A549 (cell line): Measurements from ENCODE around the gene BCL2L1. TPM values are rescaled to one million over a fixed set of nuclear protein-coding genes. Genes with fewer than 3 reads are reported as not detected.
"Not testable (repeated sequence)": the region's sequence is repeated elsewhere in the genome, so short reads cannot be mapped to it uniquely, and the experiment has no call there.

Experiments used
- ATAC-seq, 2 experiments: fragments of 200-7000 bp in 1 of 2; fragments of >200 bp in 1 of 2; cut with Nextera tagmentation in 1 of 2; cut with Tn5 transposase in 1 of 2; 3 replicates each; pipeline versions ENCODE4 v1.8.0 to v1.9.1; 2018 to 2020; ENCODE audit warnings: mild to moderate bottlenecking in 1 of 2, moderate library complexity in 1 of 2
- CTCF ChIA-PET: fragments of 300-600 bp; sonication (Branson Sonifier 250); formaldehyde crosslinking; extraction: SDS; loops from one replicate; lab custom pipeline; 2021; ENCODE audit warnings: antibody characterized with exemption, inconsistent platforms; lab: Yijun Ruan, JAX
- POLR2A ChIA-PET: fragments of 350-600 bp; formaldehyde crosslinking; extraction: SDS; loops from one replicate; lab custom pipeline; 2021; ENCODE audit warnings: antibody characterized with exemption, inconsistent platforms; lab: Yijun Ruan, JAX
- DNase-seq, 2 experiments: peaks; one replicate each; pipeline versions ENCODE4 v3.0.0 to v3.0.0-alpha.2; 2011 to 2016; ENCODE audit warnings: low read depth in 1 of 2, low spot score in 1 of 2
- FAIRE-seq: peaks from 2 replicates; lab custom pipeline; 2011; peaks lifted over from hg19 to GRCh38; lab: Jason Lieb, UNC
- H3K27ac ChIP-seq, 2 experiments: fragments of >200 bp; sonication (Bioruptor Twin); formaldehyde crosslinking; 3 replicates each; pipeline ENCODE4 v1.5.1; 2016 to 2017
- H3K4me1 ChIP-seq: fragments of >200 bp; sonication (Bioruptor Twin); formaldehyde crosslinking; 3 replicates; pipeline ENCODE4 v1.6.1; 2016
- H3K4me2 ChIP-seq: fragments of >200 bp; sonication (Bioruptor Twin); formaldehyde crosslinking; 3 replicates; pipeline ENCODE4 v1.6.1; 2016
- H3K4me3 ChIP-seq: fragments of >200 bp; sonication (Bioruptor Twin); formaldehyde crosslinking; 3 replicates; pipeline ENCODE4 v1.5.1; 2016
- H3K9me3 ChIP-seq: fragments of >200 bp; sonication (Bioruptor Twin); formaldehyde crosslinking; 3 replicates; pipeline ENCODE4 v1.6.1; 2016
- CBX2 ChIP-seq: fragments of 200-600 bp; sonication (generic); IDR thresholded peaks from 2 replicates; pipeline ENCODE4 v1.6.1; 2016; ENCODE audit warnings: low read depth, mild to moderate bottlenecking, borderline replicate concordance
- CEBPB ChIP-seq, 2 experiments: fragments of >200 bp in 1 of 2; sonication (Bioruptor Twin) in 1 of 2; formaldehyde crosslinking in 1 of 2; IDR thresholded peaks; 2 replicates each; pipeline ENCODE4 v1.6.1; 2012 to 2016
- EHMT2 ChIP-seq: fragments of 200-600 bp; sonication (generic); IDR thresholded peaks from 2 replicates; pipeline ENCODE4 v1.6.1; 2016; ENCODE audit warnings: antibody characterized with exemption, low read depth, mild to moderate bottlenecking, moderate library complexity
- HOXB13 ChIP-seq: fragments of 250-450 bp; sonication (Bioruptor Pico); IDR thresholded peaks from 2 replicates; pipeline ENCODE4 v1.5.0; 2020; ENCODE audit warnings: low read depth, mild to moderate bottlenecking, moderate library complexity
- JUN ChIP-seq, 2 experiments: fragments of >200 bp; sonication (Bioruptor Twin); formaldehyde crosslinking; IDR thresholded peaks; 2 replicates in 1 of 2; 3 replicates in 1 of 2; pipeline ENCODE4 v1.6.1; 2016 to 2017
- REST ChIP-seq: fragments of 200-600 bp; sonication (generic); IDR thresholded peaks from 2 replicates; pipeline ENCODE4 v1.6.1; 2016; ENCODE audit warnings: antibody characterized with exemption, mild to moderate bottlenecking, moderate library complexity
- TFCP2L1 ChIP-seq: fragments of 250-450 bp; sonication (Bioruptor Pico); IDR thresholded peaks from 2 replicates; pipeline ENCODE4 v1.5.0; 2021; ENCODE audit warnings: mild to moderate bottlenecking
- WGBS: methylation state at CpG from one replicate; pipeline ENCODE4 v1.1.6; 2017; ENCODE audit errors: missing lambda C conversion rate; 5-methylcytosine and 5-hydroxymethylcytosine counted together
- polyA plus RNA-seq, 4 experiments: library from polyadenylated mRNA; depleted of rRNA in 3 of 4; stranded (reverse); fragments of >200 nt; fragmentation: RNase III in 1 of 4; extraction: RNeasy Plus Mini Kit Qiagen cat#74134 plus additional on column Dnase treatment in 1 of 4; gene quantifications; 2 replicates in 3 of 4; 3 replicates in 1 of 4; pipeline ENCODE4 v1.2.3, GENCODE V29; 2011 to 2017

The BCL2L1 gene
- polyA plus RNA-seq, 2 of the 4 experiments (the other 2 are of a cell fraction), result 154 to 178 TPM

- TF ChIP-seq REST (no peak), EHMT2 (no peak)
- TF ChIP-seq, all 56 proteins: peak for 0
Observed at GRCh38 chr20:31670371-31671228, 52.1 kb downstream of the BCL2L1 start (continued).

GRCh38 chr20:31669876-31670275 is 52.8 kb downstream of the BCL2L1 start:
- TF ChIP-seq REST (peak; percentile 49), TFCP2L1 (CRISPR knock-in tag) (no peak), CBX2 (no peak), JUN (IDR thresholded peaks at IDR 0.05) (no peak), EHMT2 (no peak), HOXB13 (CRISPR knock-in tag) (no peak)
- 78% methylated on average over 3 of the region's 3 CpGs for whole genome bisulfite sequencing
- Histone ChIP-seq H3K27ac (peak overlapping the region in 1 of 2 experiments; percentile 57; a peak in 3 of 6 replicates), H3K4me2 (no peak overlapping the region), H3K4me1 (peaks cover 91% of the 10 kb centered on the region), H3K9me3 (no peaks in the 10 kb centered on the region), H3K4me3 (no peak overlapping the region)
- no peak for ATAC-seq
- POLR2A ChIA-PET, result no interaction called here
- CTCF ChIA-PET, result interaction anchor here (0.5 to 11.6 kb wide), 6 partner anchors 8 to 69 kb away, joined by 3 to 88 read pairs (median 6); partner anchors contain the start of gene BCL2L1
- DNase-seq, result no peak
- FAIRE-seq, result no peak

- Histone ChIP-seq H3K4me1 (peaks cover 91% of the 10 kb centered on the region), H3K27ac (peak overlapping the region in 1 of 2 experiments; percentile 57; a peak in 2 of 6 replicates)
- FAIRE-seq, H3K4me2 ChIP-seq, H3K9me3 ChIP-seq, DNase-seq, H3K4me3 ChIP-seq, ATAC-seq: not testable (repeated sequence)
- WGBS, result 95% methylated on average over 2 of the region's 2 CpGs
- POLR2A ChIA-PET, result interaction anchor here (0.7 kb wide), 1 partner anchor 32 kb away, joined by 3 read pairs; no protein-coding TSS in a partner anchor
- peak in 1 of 2 experiments; percentile 45; a peak in 1 of 4 replicates for TF ChIP-seq CEBPB (IDR thresholded peaks at IDR 0.05)
- CTCF ChIA-PET, result interaction anchor here (1.2 to 11.6 kb wide), 3 partner anchors 35 to 70 kb away, joined by 5 to 88 read pairs (median 8); partner anchors contain the start of gene BCL2L1
Observed at GRCh38 chr20:31668944-31669343, 53.7 kb downstream of the BCL2L1 start.
